ENCODE data around the gene POLL.

DNA sequence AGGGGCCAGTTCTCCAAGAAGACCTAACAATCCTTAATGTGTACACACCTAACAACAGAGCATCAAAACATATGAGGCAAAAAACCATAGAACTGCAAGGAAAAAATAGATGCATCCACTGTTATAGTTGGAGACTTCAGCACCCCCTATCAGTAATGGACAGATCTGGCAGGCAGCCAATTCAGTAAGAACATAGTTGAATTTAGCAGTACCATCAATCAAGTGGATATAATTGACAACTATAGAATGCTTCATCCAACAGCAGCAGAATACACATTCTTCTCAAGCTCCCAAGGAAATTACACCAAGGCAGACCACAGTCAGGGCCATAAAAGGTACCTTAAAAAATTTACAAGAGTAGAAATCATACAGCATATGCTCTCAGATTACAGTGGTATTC, 42.2 kb downstream of the POLL start:
- TF ChIP-seq, protein P1, sequence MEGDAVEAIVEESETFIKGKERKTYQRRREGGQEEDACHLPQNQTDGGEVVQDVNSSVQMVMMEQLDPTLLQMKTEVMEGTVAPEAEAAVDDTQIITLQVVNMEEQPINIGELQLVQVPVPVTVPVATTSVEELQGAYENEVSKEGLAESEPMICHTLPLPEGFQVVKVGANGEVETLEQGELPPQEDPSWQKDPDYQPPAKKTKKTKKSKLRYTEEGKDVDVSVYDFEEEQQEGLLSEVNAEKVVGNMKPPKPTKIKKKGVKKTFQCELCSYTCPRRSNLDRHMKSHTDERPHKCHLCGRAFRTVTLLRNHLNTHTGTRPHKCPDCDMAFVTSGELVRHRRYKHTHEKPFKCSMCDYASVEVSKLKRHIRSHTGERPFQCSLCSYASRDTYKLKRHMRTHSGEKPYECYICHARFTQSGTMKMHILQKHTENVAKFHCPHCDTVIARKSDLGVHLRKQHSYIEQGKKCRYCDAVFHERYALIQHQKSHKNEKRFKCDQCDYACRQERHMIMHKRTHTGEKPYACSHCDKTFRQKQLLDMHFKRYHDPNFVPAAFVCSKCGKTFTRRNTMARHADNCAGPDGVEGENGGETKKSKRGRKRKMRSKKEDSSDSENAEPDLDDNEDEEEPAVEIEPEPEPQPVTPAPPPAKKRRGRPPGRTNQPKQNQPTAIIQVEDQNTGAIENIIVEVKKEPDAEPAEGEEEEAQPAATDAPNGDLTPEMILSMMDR (IDR thresholded peaks at IDR 0.05; ENCODE audit: extremely low read depth in 1 of 2, insufficient read depth in 1 of 2, low read depth in 1 of 2, low read length in 2 of 2): no peak
- TF ChIP-seq POLR2A (IDR thresholded peaks at IDR 0.05; ENCODE audit: low read depth, low read length) (no peak), MYC (IDR thresholded peaks at IDR 0.05; ENCODE audit: low read depth, low read length) (no peak), EZH2 (IDR thresholded peaks at IDR 0.05; ENCODE audit: borderline replicate concordance, low read depth, low read length, severe bottlenecking) (no peak), JUN (IDR thresholded peaks at IDR 0.05; ENCODE audit: borderline replicate concordance, insufficient read depth, insufficient read length, low read depth) (no peak), POLR2AphosphoS5 (IDR thresholded peaks at IDR 0.05; ENCODE audit: insufficient read depth, low read depth, low read length) (no peak)
- TF ChIP-seq, protein P2, sequence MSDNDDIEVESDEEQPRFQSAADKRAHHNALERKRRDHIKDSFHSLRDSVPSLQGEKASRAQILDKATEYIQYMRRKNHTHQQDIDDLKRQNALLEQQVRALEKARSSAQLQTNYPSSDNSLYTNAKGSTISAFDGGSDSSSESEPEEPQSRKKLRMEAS (IDR thresholded peaks at IDR 0.05; ENCODE audit: insufficient read depth, insufficient read length): no peak

Data from endothelial cell of umbilical vein (primary cell).